Hematopoietic multipotent progenitor cell treated with erythropoietin and hydrocortisone succinate and interleukin-3 and kit ligand, for 4 days (in vitro differentiated cells): ENCODE results near the gene MLH1.
"Not testable (repeated sequence)": the region's sequence is repeated elsewhere in the genome, so short reads cannot be mapped to it uniquely, and the experiment has no call there.

Experiments
- DNase-seq: peaks from one replicate; pipeline ENCODE4 v3.0.0-alpha.2; 2015

The MLH1 gene

GRCh38 chr3:37039161-37039846 lies 46.0 kb downstream of the MLH1 start:
- DNase-seq = no peak

- DNase-seq = no peak
Measured at GRCh38 chr3:37040231-37040630, 46.9 kb downstream of the MLH1 start.

- DNase-seq = no peak
Measured at GRCh38 chr3:37041546-37042195, 48.4 kb downstream of the MLH1 start.

GRCh38 chr3:37042712-37043111 lies 49.4 kb downstream of the MLH1 start:
- DNase-seq = not testable (repeated sequence)

- no peak for DNase-seq
Measured at GRCh38 chr3:37050282-37050681, 57.0 kb downstream of the MLH1 start.

GRCh38 chr3:37052860-37053259 lies 59.5 kb downstream of the MLH1 start:
- peak; percentile 35 for DNase-seq

GRCh38 chr3:37053337-37053736 lies 60.0 kb downstream of the MLH1 start:
- DNase-seq = no peak

- no peak for DNase-seq
Measured at GRCh38 chr3:37053753-37054152, 60.4 kb downstream of the MLH1 start.

GRCh38 chr3:37054370-37054769 lies 61.1 kb downstream of the MLH1 start:
- DNase-seq = peak; percentile 38

- peak; percentile 15 for DNase-seq
Measured at GRCh38 chr3:37055077-37055476, 61.8 kb downstream of the MLH1 start.

- no peak for DNase-seq
Measured at GRCh38 chr3:37056826-37057225, 63.5 kb downstream of the MLH1 start.

- no peak for DNase-seq
Measured at GRCh38 chr3:37058117-37058516, 64.8 kb downstream of the MLH1 start.

GRCh38 chr3:37064747-37065146 lies 71.4 kb downstream of the MLH1 start:
- DNase-seq = no peak

- no peak for DNase-seq
Measured at GRCh38 chr3:37067577-37067976, 74.3 kb downstream of the MLH1 start.

GRCh38 chr3:37068031-37068430 lies 74.7 kb downstream of the MLH1 start:
- no peak for DNase-seq

GRCh38 chr3:37071921-37072320 lies 78.6 kb downstream of the MLH1 start:
- no peak for DNase-seq

GRCh38 chr3:37072892-37073291 lies 79.6 kb downstream of the MLH1 start:
- DNase-seq = peak; percentile 87

- peak; percentile 13 for DNase-seq
Measured at GRCh38 chr3:37074178-37074577, 80.9 kb downstream of the MLH1 start.

GRCh38 chr3:37075955-37076354 lies 82.6 kb downstream of the MLH1 start:
- no peak for DNase-seq

- no peak for DNase-seq
Measured at GRCh38 chr3:37082317-37082716, 89.0 kb downstream of the MLH1 start.

- no peak for DNase-seq
Measured at GRCh38 chr3:37086918-37087317, 93.6 kb downstream of the MLH1 start.

- no peak for DNase-seq
Measured at GRCh38 chr3:37087870-37088269, 94.6 kb downstream of the MLH1 start.

- DNase-seq = no peak
Measured at GRCh38 chr3:37092484-37092883, 99.2 kb downstream of the MLH1 start.

- DNase-seq = no peak
Measured at GRCh38 chr3:37093481-37093880, 100.2 kb downstream of the MLH1 start.

- DNase-seq = no peak
Measured at GRCh38 chr3:37094636-37095035, 101.3 kb downstream of the MLH1 start.
